Suprapubic skin (tissue), 4 donors: ENCODE data around the gene HIBADH. TPM values are rescaled to one million over a fixed set of nuclear protein-coding genes. Genes with fewer than 3 reads are reported as not detected.

Experiments used
- DNase-seq, 2 donors: peaks; one replicate each; pipeline ENCODE4 v3.0.0-alpha.2; 2019; ENCODE audit warnings: low spot score in 2 of 2
- H3K27ac ChIP-seq: fragments of 200-600 bp; sonication (generic); one replicate; pipeline ENCODE4 v1.5.1; 2019
- H3K27me3 ChIP-seq: fragments of 200-600 bp; sonication (generic); one replicate; pipeline ENCODE4 v1.5.1; 2019
- H3K36me3 ChIP-seq: fragments of 200-600 bp; sonication (generic); one replicate; pipeline ENCODE4 v1.5.1; 2019
- H3K4me1 ChIP-seq: fragments of 200-600 bp; sonication (generic); one replicate; pipeline ENCODE4 v1.5.1; 2019
- H3K4me3 ChIP-seq: fragments of 200-600 bp; sonication (generic); one replicate; pipeline ENCODE4 v1.5.1; 2019; ENCODE audit warnings: mild to moderate bottlenecking
- H3K9me3 ChIP-seq: fragments of 200-600 bp; sonication (generic); one replicate; pipeline ENCODE4 v1.5.1; 2019
- EP300 ChIP-seq: sonication (generic); formaldehyde crosslinking; IDR thresholded peaks from one replicate; pipeline ENCODE4 v1.6.1; 2017; ENCODE audit warnings: antibody characterized with exemption
- POLR2A ChIP-seq, 2 donors: fragments of 450-650 bp; IDR thresholded peaks; one replicate each; pipeline ENCODE4 v1.6.1; 2017; ENCODE audit warnings: antibody characterized with exemption in 2 of 2, mild to moderate bottlenecking in 2 of 2, moderate library complexity in 2 of 2
- POLR2AphosphoS5 ChIP-seq, 3 donors: sonication (generic); formaldehyde crosslinking; IDR thresholded peaks; one replicate each; pipeline ENCODE4 v1.6.1; 2017; ENCODE audit warnings: antibody characterized with exemption in 3 of 3
- WGBS: methylation state at CpG from one replicate; pipeline ENCODE4 v1.1.5; 2018; 5-methylcytosine and 5-hydroxymethylcytosine counted together
- total RNA-seq, 4 donors: library from RNA; depleted of rRNA; stranded (reverse); fragments of >200 nt; gene quantifications; one replicate each; pipeline ENCODE4 v1.1.0, GENCODE V29; 2016
- TF ChIP-seq, protein P1 (sequence below), 2 donors: fragments of 200-600 bp in 1 of 2; fragments of 450-650 bp in 1 of 2; sonication (generic) in 1 of 2; IDR thresholded peaks; one replicate each; pipeline ENCODE4 v1.5.1; 2016 to 2019; ENCODE audit warnings: antibody characterized with exemption in 2 of 2, mild to moderate bottlenecking in 1 of 2, moderate library complexity in 1 of 2

Gene HIBADH
- total RNA-seq, 4 donors from 2014 or later: 27.9 to 35.2 (median 30.2) TPM

DNA sequence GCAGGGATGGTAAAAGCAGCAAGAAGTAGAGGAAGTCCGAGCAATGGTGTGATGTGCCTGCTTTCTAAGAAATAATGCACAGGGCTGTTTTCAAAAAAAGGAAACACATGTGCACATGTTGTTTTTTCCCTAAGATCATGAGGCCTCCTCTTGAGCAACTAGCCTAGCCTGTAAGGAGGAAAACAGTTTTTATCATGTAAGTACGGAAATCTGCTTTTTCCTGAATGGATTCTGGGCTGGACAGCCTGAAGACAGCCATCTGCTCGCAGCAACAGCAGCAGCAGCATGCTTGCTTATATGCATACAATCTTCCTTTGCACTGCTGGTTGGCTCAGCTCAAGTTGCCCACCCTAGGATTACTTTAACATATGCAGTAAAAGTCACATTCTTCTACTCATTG lies 87.1 kb downstream of the HIBADH start:
- no peak overlapping the region for H3K27ac ChIP-seq
- no peak overlapping the region for H3K4me3 ChIP-seq
- H3K27me3 ChIP-seq: no peaks in the 10 kb centered on the region
- H3K4me1 ChIP-seq: peaks cover 3% of the 10 kb centered on the region
- no peaks in the 10 kb centered on the region for H3K36me3 ChIP-seq
- H3K9me3 ChIP-seq: no peaks in the 10 kb centered on the region
- 70% methylated on average over 3 of the region's 3 CpGs for whole genome bisulfite sequencing
- DNase-seq: no peak
- no peak for TF ChIP-seq POLR2AphosphoS5 (IDR thresholded peaks at IDR 0.05)
- TF ChIP-seq, protein P1, sequence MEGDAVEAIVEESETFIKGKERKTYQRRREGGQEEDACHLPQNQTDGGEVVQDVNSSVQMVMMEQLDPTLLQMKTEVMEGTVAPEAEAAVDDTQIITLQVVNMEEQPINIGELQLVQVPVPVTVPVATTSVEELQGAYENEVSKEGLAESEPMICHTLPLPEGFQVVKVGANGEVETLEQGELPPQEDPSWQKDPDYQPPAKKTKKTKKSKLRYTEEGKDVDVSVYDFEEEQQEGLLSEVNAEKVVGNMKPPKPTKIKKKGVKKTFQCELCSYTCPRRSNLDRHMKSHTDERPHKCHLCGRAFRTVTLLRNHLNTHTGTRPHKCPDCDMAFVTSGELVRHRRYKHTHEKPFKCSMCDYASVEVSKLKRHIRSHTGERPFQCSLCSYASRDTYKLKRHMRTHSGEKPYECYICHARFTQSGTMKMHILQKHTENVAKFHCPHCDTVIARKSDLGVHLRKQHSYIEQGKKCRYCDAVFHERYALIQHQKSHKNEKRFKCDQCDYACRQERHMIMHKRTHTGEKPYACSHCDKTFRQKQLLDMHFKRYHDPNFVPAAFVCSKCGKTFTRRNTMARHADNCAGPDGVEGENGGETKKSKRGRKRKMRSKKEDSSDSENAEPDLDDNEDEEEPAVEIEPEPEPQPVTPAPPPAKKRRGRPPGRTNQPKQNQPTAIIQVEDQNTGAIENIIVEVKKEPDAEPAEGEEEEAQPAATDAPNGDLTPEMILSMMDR (IDR thresholded peaks at IDR 0.05): no peak
- TF ChIP-seq EP300: no peak
- TF ChIP-seq POLR2A (IDR thresholded peaks at IDR 0.05): no peak

DNA sequence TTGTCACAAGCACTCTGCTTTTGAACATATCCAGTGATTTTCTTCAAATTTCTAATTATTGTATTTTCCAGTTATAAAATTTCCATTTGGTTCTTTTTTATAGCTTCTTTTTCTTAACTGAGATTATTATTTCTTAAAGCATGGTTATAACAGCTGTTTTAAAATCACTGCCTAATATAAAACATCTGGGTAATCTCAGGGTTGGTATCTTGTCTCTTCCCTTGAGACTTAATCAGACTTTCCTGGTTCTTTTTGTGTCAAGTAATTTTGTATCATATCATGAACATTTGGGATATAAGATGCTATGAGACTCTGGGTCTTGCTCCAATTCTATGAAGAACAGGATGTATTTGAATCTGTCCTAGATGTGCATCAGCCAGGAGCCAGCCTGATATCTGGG lies 93.6 kb downstream of the HIBADH start:
- Histone ChIP-seq H3K27me3 (no peaks in the 10 kb centered on the region), H3K27ac (no peak overlapping the region), H3K4me3 (no peak overlapping the region), H3K4me1 (no peaks in the 10 kb centered on the region), H3K36me3 (no peaks in the 10 kb centered on the region), H3K9me3 (no peaks in the 10 kb centered on the region)
- DNase-seq: no peak
- TF ChIP-seq EP300 (no peak), POLR2A (IDR thresholded peaks at IDR 0.05) (no peak), POLR2AphosphoS5 (IDR thresholded peaks at IDR 0.05) (no peak)
- TF ChIP-seq, protein P1 (IDR thresholded peaks at IDR 0.05): no peak

DNA sequence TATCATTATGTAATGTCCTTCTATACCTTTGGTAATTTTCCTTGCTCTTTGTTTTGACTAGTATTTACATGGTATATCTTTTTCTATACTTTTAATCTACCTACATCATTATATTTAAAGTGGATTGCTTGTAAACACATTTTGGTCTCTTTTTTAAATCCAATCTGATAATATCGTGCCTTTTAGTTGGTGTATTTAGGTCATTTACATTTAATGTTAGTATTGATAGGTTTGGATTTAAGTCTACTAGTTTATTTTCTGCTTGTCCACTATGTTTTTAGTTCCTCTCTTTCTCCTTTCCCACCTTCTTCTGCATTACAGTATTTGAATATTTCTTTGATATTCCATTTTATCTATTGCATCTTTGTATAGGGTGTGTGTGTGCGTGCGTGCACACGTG lies 95.4 kb downstream of the HIBADH start:
- no peaks in the 10 kb centered on the region for H3K4me1 ChIP-seq
- no peak overlapping the region for H3K27ac ChIP-seq
- no peak for DNase-seq
- 98% methylated on average over 4 of the region's 4 CpGs for WGBS
- H3K4me3 ChIP-seq: no peak overlapping the region
- no peaks in the 10 kb centered on the region for H3K9me3 ChIP-seq
- no peaks in the 10 kb centered on the region for H3K36me3 ChIP-seq
- TF ChIP-seq, protein P1 (IDR thresholded peaks at IDR 0.05): no peak
- TF ChIP-seq POLR2A (IDR thresholded peaks at IDR 0.05): no peak
- TF ChIP-seq EP300: no peak
- no peak for TF ChIP-seq POLR2AphosphoS5 (IDR thresholded peaks at IDR 0.05)
- H3K27me3 ChIP-seq: no peaks in the 10 kb centered on the region

DNA sequence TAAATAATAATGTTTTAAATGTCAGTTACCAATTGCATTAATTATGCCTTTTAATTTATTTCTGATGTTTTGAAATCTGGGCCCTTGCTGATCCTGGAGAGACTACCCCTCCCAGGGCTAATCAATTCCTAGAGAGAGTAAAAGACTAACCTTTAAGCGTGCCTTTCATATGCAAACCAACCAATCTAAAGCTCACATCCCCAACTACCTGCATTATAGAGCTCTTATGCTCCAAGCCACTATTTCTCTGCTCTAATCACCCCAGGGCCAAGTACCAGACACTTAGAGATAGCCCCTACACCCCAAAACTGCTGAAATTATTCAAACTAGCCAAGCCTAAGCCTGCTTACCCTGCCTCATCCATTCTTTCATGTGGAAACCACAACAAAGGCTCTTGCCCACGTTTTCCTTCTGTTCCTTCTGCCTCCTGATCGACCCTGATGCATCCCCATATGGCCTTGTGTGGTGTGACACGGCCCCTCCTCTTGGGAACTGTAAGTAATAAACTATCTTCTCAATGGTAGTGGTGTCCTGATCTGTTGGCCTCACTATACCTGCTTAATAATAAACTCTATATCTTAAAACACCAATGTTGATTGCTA lies 97.7 kb downstream of the HIBADH start:
- Histone ChIP-seq H3K4me1 (no peaks in the 10 kb centered on the region), H3K9me3 (no peaks in the 10 kb centered on the region), H3K36me3 (no peaks in the 10 kb centered on the region), H3K27me3 (no peaks in the 10 kb centered on the region), H3K4me3 (no peak overlapping the region), H3K27ac (no peak overlapping the region)
- DNase-seq: no peak
- TF ChIP-seq EP300 (no peak), POLR2A (IDR thresholded peaks at IDR 0.05) (no peak), POLR2AphosphoS5 (IDR thresholded peaks at IDR 0.05) (no peak)
- TF ChIP-seq, protein P1 (IDR thresholded peaks at IDR 0.05): no peak
- 86% methylated on average over 4 of the region's 4 CpGs for WGBS

DNA sequence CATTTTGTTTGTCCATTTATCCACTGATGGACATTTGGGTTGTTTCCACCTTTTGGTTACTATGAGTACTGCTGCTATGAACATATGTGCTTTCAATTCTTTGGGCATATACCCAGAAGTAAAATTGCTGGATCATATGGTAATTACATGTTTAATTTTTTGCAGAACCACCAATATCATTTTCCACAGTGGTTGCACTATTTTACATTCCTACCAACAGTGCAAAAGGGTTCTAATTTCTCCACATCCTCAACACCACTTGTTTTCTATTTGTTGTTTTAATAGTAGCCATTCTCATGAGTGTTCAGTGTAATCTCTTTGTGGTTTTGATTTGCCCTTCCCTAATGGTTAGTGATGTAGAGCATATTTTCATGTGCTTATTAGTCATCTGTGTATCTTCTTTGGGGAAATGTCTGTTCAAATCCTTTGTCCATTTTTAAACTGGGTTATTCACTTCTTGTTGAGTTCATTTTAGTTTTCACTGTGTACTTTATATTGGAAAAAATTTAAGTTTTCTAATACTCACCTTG lies 101.9 kb downstream of the HIBADH start:
- Histone ChIP-seq H3K4me3 (no peak overlapping the region), H3K27ac (no peak overlapping the region), H3K36me3 (no peaks in the 10 kb centered on the region), H3K9me3 (no peaks in the 10 kb centered on the region), H3K4me1 (no peaks in the 10 kb centered on the region), H3K27me3 (no peaks in the 10 kb centered on the region)
- no peak for TF ChIP-seq POLR2A (IDR thresholded peaks at IDR 0.05)
- TF ChIP-seq EP300: no peak
- TF ChIP-seq, protein P1 (IDR thresholded peaks at IDR 0.05): no peak
- TF ChIP-seq POLR2AphosphoS5 (IDR thresholded peaks at IDR 0.05): no peak
- no peak for DNase-seq
